ENCODE results near the gene DKC1.

Gene DKC1

DNA sequence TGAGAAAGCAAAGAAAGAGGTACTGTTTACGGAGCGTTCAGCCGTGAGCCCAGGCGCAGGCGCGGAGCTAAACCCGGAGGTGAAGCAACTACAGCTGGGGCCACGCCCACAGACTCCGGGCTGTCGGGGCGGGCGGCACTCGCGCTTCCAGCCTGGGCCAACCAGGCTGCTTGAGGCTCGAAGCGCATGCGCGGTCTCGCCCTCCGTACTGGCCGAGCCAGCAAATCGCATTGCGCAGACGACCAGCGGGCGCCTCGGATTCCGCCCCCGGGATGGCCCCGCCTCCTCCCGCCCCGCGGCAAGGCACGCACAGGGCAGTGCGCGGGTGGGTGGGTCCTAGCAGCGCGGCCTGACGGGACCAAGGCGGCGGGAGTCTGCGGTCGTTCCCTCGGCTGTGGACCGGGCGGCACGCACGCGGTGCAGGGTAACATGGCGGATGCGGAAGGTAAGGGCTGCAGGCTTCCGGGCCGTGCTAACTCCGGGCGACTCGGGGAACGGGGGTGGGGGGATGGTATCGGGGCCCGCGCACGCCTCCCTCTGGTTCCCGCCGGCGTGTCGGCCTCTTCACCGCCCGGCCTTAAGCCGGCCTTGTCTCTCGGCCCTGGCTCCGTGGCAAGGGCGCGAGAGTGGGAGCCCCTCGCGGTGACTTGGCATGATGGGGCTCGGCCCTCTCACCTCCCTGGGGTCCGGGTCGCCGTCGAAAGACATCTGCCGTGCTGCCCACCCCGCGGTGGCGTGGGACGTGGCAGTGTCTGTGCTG is at the start of gene DKC1:
Gene DKC1 (plus strand): TSS at position 328 of the 760 bp plus-strand sequence. CDS start 102 bp downstream, at position 430.
- DNase-seq (ENCODE audit: low read depth): peak; percentile 89

- peak; percentile 36 for DNase-seq (ENCODE audit: low read depth)
These were observed 47.7 kb upstream of the DKC1 start for GRCh38 chrX:154714925-154715324.

DNA sequence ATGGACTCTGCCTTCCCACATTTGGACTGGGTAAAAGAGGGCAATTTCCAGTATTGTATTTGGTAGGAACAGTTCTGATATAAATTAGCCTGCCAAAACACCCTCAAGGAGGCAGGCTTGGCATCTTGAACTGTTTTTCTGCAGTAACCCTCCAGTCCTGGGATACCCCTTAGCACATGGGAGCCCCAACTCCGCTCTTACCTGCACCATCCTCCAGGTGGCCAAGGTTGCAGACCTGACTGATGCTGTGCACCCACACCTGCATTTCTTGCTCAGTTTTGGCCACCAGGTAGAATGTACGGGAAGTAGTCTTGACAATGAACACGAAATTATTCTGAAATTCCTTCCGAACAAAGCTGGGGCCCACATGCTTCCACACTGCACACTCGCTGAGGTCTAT is 46.8 kb upstream of the DKC1 start:
- DNase-seq (ENCODE audit: low read depth): no peak

DNA sequence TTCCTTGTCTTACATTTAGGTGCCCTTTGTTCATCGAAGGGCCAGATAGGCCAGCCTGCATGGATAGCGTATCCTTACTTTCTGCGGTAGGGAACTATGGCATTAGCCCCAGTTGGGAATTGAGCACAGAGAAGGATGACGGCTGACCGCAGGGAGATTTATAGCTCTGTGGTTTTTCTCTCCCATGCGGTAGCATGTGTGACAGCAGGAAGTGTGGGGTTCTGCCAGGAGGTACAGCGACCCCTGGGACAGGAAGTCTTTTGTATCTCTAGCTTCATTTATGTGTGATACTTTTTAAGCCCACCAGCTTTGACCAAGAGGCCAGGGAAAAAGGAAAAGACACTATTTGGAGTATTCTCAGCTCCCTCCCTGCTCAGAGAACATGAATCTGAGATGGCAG is 44.8 kb upstream of the DKC1 start:
- DNase-seq (ENCODE audit: low read depth): no peak

DNA sequence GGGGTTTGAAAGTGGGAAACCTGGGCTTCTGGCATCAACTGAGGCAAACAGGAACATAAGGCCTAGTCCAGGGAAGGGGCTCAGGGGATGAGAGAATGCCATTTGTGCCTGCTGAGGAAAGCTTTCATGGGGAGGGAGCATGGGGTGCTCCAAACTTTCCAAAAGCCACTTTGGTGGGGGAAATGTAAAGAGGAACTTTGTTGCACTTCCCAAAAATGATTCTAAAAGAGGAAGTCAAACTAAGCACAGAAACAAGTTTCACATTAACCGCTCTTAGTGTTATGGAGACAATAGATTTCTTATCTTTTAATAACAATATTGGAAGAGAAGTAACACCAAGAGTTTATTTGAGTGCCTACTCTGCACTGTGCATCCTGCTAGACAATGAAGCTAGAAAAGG is 44.0 kb upstream of the DKC1 start:
- DNase-seq (ENCODE audit: low read depth): no peak

- DNase-seq (ENCODE audit: low read depth): no peak
These were observed 43.5 kb upstream of the DKC1 start for GRCh38 chrX:154719132-154719675.

DNA sequence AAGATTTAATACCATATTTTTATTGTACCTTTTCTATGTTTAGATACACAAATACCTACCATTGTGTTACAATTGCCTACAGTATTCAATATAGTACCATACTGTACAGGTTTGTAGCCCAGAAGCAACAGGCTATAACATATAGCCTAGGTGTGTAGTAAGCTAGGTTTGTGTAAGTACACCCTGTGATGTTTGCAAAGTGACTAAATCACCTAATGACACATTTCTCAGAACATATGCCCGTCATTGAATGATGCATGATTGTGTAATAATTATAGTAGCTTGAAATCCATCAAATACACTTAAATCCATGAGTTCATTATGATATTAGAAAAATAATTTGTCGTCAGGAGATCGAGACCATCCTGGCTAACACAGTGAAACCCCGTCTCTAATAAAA is 42.6 kb upstream of the DKC1 start:
- no peak for DNase-seq (ENCODE audit: low read depth)

DNA sequence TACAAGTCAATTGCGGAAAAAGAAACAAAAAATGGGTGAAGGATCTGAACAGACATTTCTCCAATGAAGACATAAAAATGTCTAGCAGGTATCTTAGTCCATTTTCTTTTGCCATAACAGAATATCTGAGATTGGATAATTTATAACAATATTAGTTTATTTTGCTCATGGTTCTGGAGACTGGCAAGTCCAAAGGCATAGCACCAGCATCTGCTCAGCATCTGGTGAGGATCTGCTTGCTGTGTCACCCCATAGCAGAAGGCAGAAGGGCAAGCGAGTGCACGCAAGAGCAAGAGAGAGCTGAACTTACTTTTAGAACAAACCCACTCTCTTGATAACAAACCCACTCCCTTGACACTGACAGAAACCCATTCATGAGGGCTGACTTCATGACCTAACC is 41.5 kb upstream of the DKC1 start:
- no peak for DNase-seq (ENCODE audit: low read depth)

GRCh38 chrX:154724993-154725756 is 37.5 kb upstream of the DKC1 start:
- DNase-seq (ENCODE audit: low read depth): no peak

DNA sequence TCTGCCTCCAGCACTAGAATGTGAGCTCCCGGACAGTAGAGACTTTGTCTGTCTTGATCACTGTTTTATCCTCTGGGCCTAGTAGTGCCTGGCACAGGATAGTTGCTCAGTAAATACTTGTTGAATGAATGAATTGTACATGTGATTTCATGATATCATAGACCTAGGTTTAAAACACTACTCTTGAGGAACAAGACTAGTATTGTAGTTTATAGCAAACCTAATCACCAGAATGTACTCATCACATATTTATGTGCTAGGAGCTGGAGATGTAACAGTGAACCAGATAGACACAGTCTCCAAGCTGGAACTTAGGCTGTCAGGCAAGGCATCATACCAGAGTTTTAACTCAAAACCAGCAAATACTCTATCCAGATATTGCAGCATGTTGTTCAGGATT is 35.2 kb upstream of the DKC1 start:
- DNase-seq (ENCODE audit: low read depth): no peak

GRCh38 chrX:154727871-154728270 is 34.8 kb upstream of the DKC1 start:
- DNase-seq (ENCODE audit: low read depth): no peak

DNA sequence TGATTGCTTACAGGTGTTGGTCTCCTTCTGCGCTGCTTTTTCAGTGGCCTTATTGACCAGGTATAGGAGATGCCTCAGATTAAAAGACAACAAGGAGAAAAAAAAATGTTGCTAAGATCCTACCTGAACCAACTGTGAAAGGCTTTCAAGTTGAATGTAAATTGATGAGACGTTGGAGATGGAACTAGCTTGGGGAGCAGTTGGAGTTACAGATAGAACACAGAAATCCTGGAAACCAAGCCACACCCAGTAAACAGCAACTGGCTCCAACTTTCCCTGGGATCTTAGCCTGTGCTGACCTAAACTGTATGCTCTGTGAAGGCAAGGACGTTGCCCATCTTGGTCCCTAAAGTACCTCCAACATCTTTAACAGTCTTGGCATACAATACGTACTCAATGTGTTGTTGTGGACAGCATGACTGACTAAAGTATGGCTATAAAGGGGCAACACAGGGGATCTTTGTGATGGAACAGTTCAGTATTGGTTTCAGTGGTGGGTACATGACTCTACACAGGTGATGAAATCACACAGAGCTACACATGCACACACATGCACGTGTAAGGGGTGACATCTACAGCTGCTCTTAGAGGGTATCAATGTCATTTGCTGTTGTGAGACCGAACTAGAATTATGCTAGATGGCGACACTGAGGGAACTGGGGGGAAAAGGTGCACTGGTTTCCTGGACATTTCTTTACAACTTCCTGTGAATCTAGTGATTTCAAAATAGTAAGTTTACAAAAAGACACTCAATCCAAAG is 34.1 kb upstream of the DKC1 start:
- DNase-seq (ENCODE audit: low read depth): no peak

GRCh38 chrX:154729439-154729838 is 33.2 kb upstream of the DKC1 start:
- DNase-seq (ENCODE audit: low read depth): no peak

GRCh38 chrX:154730253-154730891 is 32.3 kb upstream of the DKC1 start:
- no peak for DNase-seq (ENCODE audit: low read depth)

GRCh38 chrX:154731184-154731583 is 31.5 kb upstream of the DKC1 start:
- no peak for DNase-seq (ENCODE audit: low read depth)

- no peak for DNase-seq (ENCODE audit: low read depth)
These were observed 30.8 kb upstream of the DKC1 start for GRCh38 chrX:154731881-154732280.

DNA sequence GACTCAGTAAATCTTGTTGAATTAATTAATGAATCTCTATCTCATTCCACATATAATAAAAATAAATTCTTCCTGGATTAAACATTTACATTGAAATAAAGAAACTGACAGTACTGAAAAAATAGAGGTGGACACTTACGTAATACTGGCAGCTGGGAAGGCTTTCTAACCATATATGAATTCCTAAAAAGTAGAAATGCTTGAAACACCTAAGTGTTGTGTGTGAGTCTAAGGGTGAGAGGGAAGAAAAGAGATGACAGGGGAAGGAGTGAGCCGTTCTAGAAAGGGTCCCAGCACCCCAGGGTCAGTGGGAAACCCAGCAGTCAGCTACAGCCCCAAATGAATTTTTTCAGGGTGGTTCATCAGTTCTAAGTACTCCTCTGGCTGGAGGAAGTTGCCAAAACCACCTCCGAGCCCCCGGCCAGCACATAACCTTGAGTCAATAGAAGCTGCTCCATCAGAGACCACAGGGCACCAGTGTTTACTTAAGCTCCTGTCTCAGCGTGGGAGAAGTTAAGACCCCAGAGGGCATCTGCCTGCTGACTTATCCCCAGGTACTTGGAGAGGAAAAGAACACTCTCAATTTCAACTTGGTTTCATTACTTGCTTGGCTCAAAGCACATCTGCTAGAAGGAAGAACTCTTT is 30.1 kb upstream of the DKC1 start:
- no peak for DNase-seq (ENCODE audit: low read depth)

- DNase-seq (ENCODE audit: low read depth): no peak
These were observed 29.6 kb upstream of the DKC1 start for GRCh38 chrX:154733066-154733425.

- DNase-seq (ENCODE audit: low read depth): no peak
These were observed 28.4 kb upstream of the DKC1 start for GRCh38 chrX:154734061-154734781.

GRCh38 chrX:154735695-154736393 is 26.8 kb upstream of the DKC1 start:
- DNase-seq (ENCODE audit: low read depth): no peak

Data from activated gamma-delta T cell treated with anti-CD3 and anti-CD28 coated beads, Interleukin-2, amount 50 U/mL, for 16 hours (primary cell).